NCI-H2227 treated with DMSO at 0.1 percent for 48 hours (cell line): ENCODE data around the gene S100PBP.

ENCODE experiments used
- DNase-seq: peaks from one replicate; lab custom pipeline; 2025; lab: John Stamatoyannopoulos, UW

The S100PBP gene

DNA sequence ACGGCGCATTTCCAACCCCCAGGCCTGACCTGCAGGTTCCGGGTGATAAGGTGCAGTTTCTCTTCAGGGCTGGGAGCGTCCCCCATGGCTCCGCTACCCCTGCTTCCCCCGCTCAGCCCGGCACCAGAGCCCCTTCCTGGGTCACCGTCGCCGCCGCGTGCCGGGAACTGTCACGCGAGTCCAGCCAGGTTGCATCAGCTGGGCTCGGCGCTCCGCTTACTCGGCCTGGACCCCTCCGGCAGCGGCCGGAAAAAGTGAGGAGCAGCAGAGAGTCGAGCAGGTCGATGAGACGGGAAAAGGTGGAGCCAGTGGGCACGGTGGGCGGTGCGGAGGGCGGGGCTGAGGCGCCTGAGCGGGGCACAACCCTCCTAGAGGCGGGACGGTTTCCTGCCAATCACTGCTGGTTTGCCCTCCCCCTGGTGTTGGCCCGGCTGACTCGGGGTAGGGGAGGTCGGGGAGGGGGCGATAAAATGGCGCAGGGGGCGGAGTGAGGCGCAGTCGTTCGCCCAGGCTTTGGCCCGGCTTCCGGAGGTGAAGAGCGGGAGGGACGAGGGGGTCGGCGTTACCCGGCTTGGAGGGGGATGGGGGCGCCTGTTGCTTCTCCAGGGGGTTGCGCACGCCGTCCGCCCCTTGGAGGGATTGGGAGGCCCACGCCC lies at the start of gene S100PBP, which contains the start of gene YARS1:
S100PBP (plus strand) TSS at position 495 of the 656 bp plus-strand sequence. CDS start 8,447 bp downstream, outside the sequence.
YARS1 (minus strand) TSS at position 200 of the 656 bp plus-strand sequence; CDS start at position 86, 114 bp downstream.
- peak; percentile 99 for DNase-seq

DNA sequence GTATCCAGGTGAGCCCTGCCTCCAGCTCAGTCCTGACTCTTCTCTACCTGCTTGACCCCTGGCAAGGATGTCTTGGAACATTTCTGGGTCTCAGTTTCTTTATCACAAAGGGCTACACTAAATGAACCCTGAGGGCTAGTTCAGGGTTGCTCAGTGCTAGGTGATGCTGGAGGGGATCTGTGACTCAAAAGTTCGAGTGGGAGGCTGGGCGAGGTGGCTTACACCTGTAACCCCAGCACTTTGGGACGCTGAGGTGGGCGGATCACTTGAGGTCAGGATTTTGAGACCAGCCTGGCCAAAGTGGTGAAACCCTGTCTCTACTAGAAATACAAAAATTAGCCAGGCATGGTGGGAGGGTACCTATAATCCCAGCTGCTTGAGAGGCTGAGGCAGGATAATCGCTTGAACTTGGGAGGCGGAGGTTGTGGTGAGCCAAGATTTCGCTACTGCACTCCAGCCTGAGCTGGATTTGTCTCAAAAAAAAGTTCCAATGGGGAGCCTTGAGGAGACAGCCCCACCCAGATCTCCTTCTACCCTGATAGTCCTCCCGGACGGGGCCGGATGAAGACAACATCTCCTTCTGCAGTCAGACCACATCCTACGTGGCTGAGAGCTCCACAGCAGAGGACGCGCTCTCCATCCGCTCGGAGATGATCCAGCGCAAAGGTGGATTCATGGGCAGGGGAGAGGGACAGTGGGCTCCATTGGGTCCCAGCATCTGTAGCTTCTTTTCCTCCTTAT lies 49.2 kb upstream of the S100PBP start:
- no peak for DNase-seq

- DNase-seq, result no peak
These were observed 47.8 kb upstream of the S100PBP start for GRCh38 chr1:32769524-32770220.

- DNase-seq, result no peak
These were observed 47.2 kb upstream of the S100PBP start for GRCh38 chr1:32770221-32770731.

GRCh38 chr1:32770741-32771548 lies 46.5 kb upstream of the S100PBP start:
- no peak for DNase-seq

DNA sequence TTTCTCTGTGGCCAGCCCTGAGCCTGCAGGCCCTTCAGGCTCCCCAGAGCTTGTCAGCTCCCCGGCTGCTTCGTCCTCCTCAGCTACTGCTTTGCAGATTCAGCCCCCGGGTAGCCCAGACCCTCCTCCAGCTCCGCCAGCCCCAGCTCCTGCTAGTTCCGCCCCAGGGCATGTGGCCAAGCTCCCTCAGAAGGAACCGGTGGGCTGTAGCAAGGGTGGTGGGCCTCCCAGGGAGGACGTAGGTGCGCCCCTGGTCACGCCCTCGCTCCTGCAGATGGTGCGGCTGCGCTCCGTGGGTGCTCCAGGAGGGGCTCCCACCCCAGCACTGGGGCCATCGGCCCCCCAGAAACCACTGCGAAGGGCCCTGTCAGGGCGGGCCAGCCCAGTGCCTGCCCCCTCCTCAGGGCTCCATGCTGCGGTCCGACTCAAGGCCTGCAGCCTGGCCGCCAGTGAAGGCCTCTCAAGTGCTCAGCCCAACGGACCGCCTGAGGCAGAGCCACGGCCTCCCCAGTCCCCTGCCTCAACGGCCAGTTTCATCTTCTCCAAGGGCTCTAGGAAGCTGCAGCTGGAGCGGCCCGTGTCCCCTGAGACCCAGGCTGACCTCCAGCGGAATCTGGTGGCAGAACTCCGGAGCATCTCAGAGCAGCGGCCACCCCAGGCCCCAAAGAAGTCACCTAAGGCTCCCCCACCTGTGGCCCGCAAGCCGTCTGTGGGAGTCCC lies 45.7 kb upstream of the S100PBP start:
- no peak for DNase-seq

GRCh38 chr1:32772281-32773017 lies 45.0 kb upstream of the S100PBP start:
- no peak for DNase-seq

GRCh38 chr1:32773018-32773763 lies 44.3 kb upstream of the S100PBP start:
- peak; percentile 56 for DNase-seq

GRCh38 chr1:32773764-32774463 lies 43.5 kb upstream of the S100PBP start:
- no peak for DNase-seq

- no peak for DNase-seq
These were observed 43.0 kb upstream of the S100PBP start for GRCh38 chr1:32774464-32774808.

DNA sequence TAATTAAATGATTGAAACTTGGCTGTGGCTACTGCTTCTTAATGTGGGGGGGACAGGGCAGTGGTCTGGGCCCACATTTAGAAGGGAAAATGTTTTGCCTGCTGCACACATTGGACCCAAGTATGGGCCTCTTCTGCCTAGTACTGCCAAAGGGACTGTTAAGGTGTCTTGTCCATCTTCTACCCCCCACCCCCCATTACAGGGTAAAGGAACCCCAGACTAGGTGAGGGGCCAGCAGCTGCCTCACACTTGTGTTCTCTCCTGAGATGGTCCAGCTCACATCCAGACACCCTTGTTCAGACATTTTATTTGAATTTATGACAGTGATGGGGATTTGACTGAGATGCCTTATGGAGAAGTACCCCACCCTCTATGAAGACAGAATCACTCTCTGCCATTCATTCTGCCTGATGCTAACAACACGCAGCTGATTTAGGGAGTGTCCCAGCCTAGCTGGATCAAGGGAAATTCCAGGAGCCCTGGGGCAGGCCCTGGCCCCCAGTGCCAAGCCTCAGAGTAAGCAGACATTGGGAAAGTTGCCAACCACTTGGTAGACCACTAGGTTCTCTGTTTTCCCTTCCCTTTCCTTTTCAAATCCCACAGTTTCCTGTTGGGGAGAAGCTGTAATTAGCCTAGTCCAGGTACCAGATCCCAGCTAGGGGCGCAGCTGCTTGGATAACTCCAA lies 42.4 kb upstream of the S100PBP start:
- no peak for DNase-seq

GRCh38 chr1:32775640-32776337 lies 41.7 kb upstream of the S100PBP start:
- no peak for DNase-seq

DNA sequence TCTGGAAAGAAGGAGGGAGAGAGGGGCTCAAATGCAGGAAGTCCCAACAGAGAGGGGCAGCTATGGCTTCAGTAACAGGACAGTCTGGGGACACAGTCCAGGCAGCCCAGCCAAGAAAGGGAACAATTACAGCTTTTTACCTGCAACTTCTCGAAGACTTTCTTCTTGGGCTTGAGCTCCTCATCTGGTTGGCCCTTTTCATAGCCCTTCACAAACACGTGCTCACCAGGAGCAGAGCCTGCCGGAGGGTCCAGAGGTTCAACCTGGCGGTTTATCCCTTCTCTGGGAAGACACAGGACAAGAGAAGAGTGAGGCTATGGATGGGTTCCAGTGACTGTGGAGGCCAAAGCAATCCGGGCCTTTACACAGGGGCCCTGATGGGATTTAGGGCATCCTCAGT lies 38.2 kb upstream of the S100PBP start:
- DNase-seq, result no peak

GRCh38 chr1:32780005-32780404 lies 37.4 kb upstream of the S100PBP start:
- DNase-seq, result no peak

- DNase-seq, result no peak
These were observed 36.7 kb upstream of the S100PBP start for GRCh38 chr1:32780628-32781234.

DNA sequence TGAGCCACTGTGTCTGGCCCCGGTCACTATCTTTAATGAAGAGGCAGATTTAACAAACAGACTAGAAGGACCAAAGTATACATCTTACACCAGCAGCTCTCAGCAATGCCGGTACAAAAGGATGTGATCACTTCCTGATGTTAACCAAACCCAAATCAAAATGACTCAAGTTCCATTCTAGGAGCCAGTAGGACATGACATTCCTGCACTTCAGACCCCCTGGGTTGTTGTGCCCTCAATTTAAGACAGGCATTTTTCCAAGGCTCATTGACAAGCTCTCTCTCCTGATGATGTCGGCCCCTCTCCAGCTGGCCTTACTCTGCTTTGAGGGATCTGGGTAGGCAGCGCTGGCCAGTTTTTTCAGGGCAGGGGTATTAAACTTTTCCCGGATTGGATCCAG lies 35.4 kb upstream of the S100PBP start:
- no peak for DNase-seq

DNA sequence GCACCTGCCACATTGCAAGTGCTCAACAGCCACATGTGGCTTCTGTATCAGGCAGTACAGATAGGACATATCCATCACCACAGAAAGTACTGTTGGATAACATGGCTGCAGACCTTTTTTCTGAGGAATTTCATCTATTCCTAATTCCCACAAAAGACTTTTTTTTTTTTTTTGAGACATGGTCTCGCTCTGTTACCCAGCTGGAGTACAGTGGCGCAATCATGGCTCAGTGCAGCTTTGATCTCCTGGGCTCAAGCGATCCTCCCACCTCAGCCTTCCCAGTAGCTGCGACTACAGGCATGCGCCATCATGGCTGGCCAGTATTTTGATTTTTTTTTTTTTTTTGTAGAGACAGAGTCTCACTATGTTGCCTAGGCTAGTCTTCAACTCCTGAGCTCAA lies 33.6 kb upstream of the S100PBP start:
- DNase-seq, result no peak
